ENCODE results near the gene CD6.
A peak's percentile ranks its signal among the peaks of the same experiment; 100 is the strongest.
"Not testable (repeated sequence)": the region's sequence is repeated elsewhere in the genome, so short reads cannot be mapped to it uniquely, and the experiment has no call there.

Gene CD6

GRCh38 chr11:60954421-60954820, 17.1 kb upstream of the CD6 start:
- no peak for DNase-seq

- no peak for DNase-seq
Observed at GRCh38 chr11:60955571-60955970, 15.9 kb upstream of the CD6 start.

- no peak for DNase-seq
Observed at GRCh38 chr11:60957188-60957587, 14.3 kb upstream of the CD6 start.

GRCh38 chr11:60959431-60959830, 12.0 kb upstream of the CD6 start:
- DNase-seq, result no peak

GRCh38 chr11:60960405-60960804, 11.1 kb upstream of the CD6 start:
- no peak for DNase-seq

- DNase-seq, result no peak
Observed at GRCh38 chr11:60964801-60965200, 6.7 kb upstream of the CD6 start.

- DNase-seq, result no peak
Observed at GRCh38 chr11:60966890-60967289, 4.6 kb upstream of the CD6 start.

GRCh38 chr11:60968223-60968622, 3.3 kb upstream of the CD6 start:
- no peak for DNase-seq

- DNase-seq, result no peak
Observed at GRCh38 chr11:60970369-60970774, 1.1 kb upstream of the CD6 start.

- no peak for DNase-seq
Observed at GRCh38 chr11:60970890-60971289, 590 bp upstream of the CD6 start.

GRCh38 chr11:60972182-60973030, 926 bp downstream of the CD6 start:
- DNase-seq, result no peak

- no peak for DNase-seq
Observed at GRCh38 chr11:60973699-60974098, 2.2 kb downstream of the CD6 start.

- DNase-seq, result not testable (repeated sequence)
Observed at GRCh38 chr11:60974316-60974715, 2.8 kb downstream of the CD6 start.

GRCh38 chr11:60974726-60975125, 3.2 kb downstream of the CD6 start:
- DNase-seq, result no peak

GRCh38 chr11:60977224-60977623, 5.7 kb downstream of the CD6 start:
- DNase-seq, result no peak

GRCh38 chr11:60977836-60978235, 6.4 kb downstream of the CD6 start:
- no peak for DNase-seq

GRCh38 chr11:60978546-60979380, 7.3 kb downstream of the CD6 start:
- peak; percentile 70 for DNase-seq

GRCh38 chr11:60981515-60981914, 10.0 kb downstream of the CD6 start:
- DNase-seq, result no peak

GRCh38 chr11:60982184-60982583, 10.7 kb downstream of the CD6 start:
- DNase-seq, result no peak

- DNase-seq, result no peak
Observed at GRCh38 chr11:60984149-60984548, 12.7 kb downstream of the CD6 start.

- DNase-seq, result no peak
Observed at GRCh38 chr11:60984636-60985035, 13.2 kb downstream of the CD6 start.

- DNase-seq, result no peak
Observed at GRCh38 chr11:60985501-60985900, 14.0 kb downstream of the CD6 start.

- DNase-seq, result no peak
Observed at GRCh38 chr11:60985991-60986915, 14.8 kb downstream of the CD6 start.

All from NCI-H2171 (cell line).